Mesendoderm (in vitro differentiated cells): ENCODE results near the gene FAF1.

Experiments used
- DNase-seq: peaks from one replicate; pipeline ENCODE4 v3.0.0; 2013
- H2AK5ac ChIP-seq: 2 replicates; pipeline ENCODE4 v1.6.1; 2013; ENCODE audit warnings: low read length, inconsistent platforms
- H2BK120ac ChIP-seq: 2 replicates; pipeline ENCODE4 v1.6.1; 2013; ENCODE audit warnings: low read depth, mild to moderate bottlenecking, low read length, moderate library complexity, mixed read lengths
- H2BK15ac ChIP-seq: replicated peaks from 2 replicates; pipeline ENCODE4 v1.6.1; 2013; ENCODE audit warnings: low read depth, mild to moderate bottlenecking, moderate library complexity
- H2BK5ac ChIP-seq: 2 replicates; pipeline ENCODE4 v1.6.1; 2013; ENCODE audit warnings: low read length, inconsistent platforms
- H3K18ac ChIP-seq: 2 replicates; pipeline ENCODE4 v1.6.1; 2013; ENCODE audit warnings: mild to moderate bottlenecking, low read length, mixed read lengths
- H3K23ac ChIP-seq: one replicate; pipeline ENCODE4 v1.6.1; 2013; ENCODE audit warnings: low read length
- H3K27ac ChIP-seq: 2 replicates; pipeline ENCODE4 v1.5.1; 2013; ENCODE audit warnings: low read depth, mild to moderate bottlenecking, inconsistent platforms, low read length, moderate library complexity
- H3K27me3 ChIP-seq: 2 replicates; pipeline ENCODE4 v1.6.1; 2013; ENCODE audit warnings: low read length, control low read depth, mild to moderate bottlenecking, inconsistent platforms; ENCODE audit not compliant: insufficient read depth, poor library complexity
- H3K36me3 ChIP-seq: 2 replicates; pipeline ENCODE4 v1.6.1; 2013; ENCODE audit warnings: low read length, inconsistent platforms; ENCODE audit not compliant: control insufficient read depth, insufficient read depth
- H3K4ac ChIP-seq: one replicate; pipeline ENCODE4 v1.6.1; 2013; ENCODE audit warnings: low read depth, mild to moderate bottlenecking, low read length, moderate library complexity
- H3K4me1 ChIP-seq: 2 replicates; pipeline ENCODE4 v1.6.1; 2013; ENCODE audit warnings: low read depth, low read length, inconsistent platforms; ENCODE audit not compliant: control insufficient read depth
- H3K4me2 ChIP-seq: 2 replicates; pipeline ENCODE4 v1.6.1; 2013; ENCODE audit warnings: low read length
- H3K4me3 ChIP-seq: 2 replicates; pipeline ENCODE4 v1.5.1; 2013; ENCODE audit warnings: mild to moderate bottlenecking, low read length
- H3K56ac ChIP-seq: one replicate; pipeline ENCODE4 v1.6.1; 2013; ENCODE audit warnings: low read length
- H3K79me1 ChIP-seq: 2 replicates; pipeline ENCODE4 v1.6.1; 2013; ENCODE audit warnings: low read length, inconsistent platforms
- H3K79me2 ChIP-seq: 2 replicates; pipeline ENCODE4 v1.6.1; 2013; ENCODE audit warnings: mild to moderate bottlenecking, low read length; ENCODE audit not compliant: control insufficient read depth, insufficient read depth
- H3K9ac ChIP-seq: 2 replicates; pipeline ENCODE4 v1.6.1; 2013; ENCODE audit warnings: low read length, inconsistent platforms
- H4K5ac ChIP-seq: one replicate; pipeline ENCODE4 v1.6.1; 2013; ENCODE audit warnings: low read length
- H4K8ac ChIP-seq: one replicate; pipeline ENCODE4 v1.6.1; 2013; ENCODE audit warnings: low read depth, mild to moderate bottlenecking, control low read depth, low read length, moderate library complexity
- WGBS: extraction: QIAGEN DNeasy Blood & Tissue Kit; methylation state at CpG from one replicate; pipeline ENCODE4 v1.1.7; 2013; ENCODE audit warnings: low lambda C conversion rate, missing lambda C conversion rate; ENCODE audit not compliant: insufficient coverage; ENCODE audit errors: extremely low coverage; 5-methylcytosine and 5-hydroxymethylcytosine counted together

Gene FAF1

GRCh38 chr1:50921029-50921428 is 39.0 kb downstream of the FAF1 start:
- Histone ChIP-seq H4K5ac (no peak overlapping the region), H2BK15ac (no peak overlapping the region), H3K79me1 (peaks cover 7% of the 10 kb centered on the region), H3K27ac (no peak overlapping the region), H3K4me1 (no peaks in the 10 kb centered on the region), H3K4ac (no peak overlapping the region), H3K27me3 (no peaks in the 10 kb centered on the region), H2BK5ac (no peak overlapping the region), H2AK5ac (no peak overlapping the region), H4K8ac (no peak overlapping the region), H3K23ac (no peak overlapping the region), H2BK120ac (no peak overlapping the region), H3K56ac (no peak overlapping the region), H3K4me2 (no peak overlapping the region), H3K9ac (no peak overlapping the region), H3K4me3 (no peak overlapping the region), H3K36me3 (no peaks in the 10 kb centered on the region), H3K79me2 (peaks cover 16% of the 10 kb centered on the region), H3K18ac (no peak overlapping the region)
- DNase-seq: no peak
- no CpG with 5 or more reads among the region's 4 CpGs for WGBS

GRCh38 chr1:50920409-50920808 is 39.7 kb downstream of the FAF1 start:
- no peak overlapping the region for H3K27ac ChIP-seq
- no peak overlapping the region for H3K56ac ChIP-seq
- H3K4me3 ChIP-seq: no peak overlapping the region
- DNase-seq: no peak
- H3K23ac ChIP-seq: no peak overlapping the region
- no peak overlapping the region for H3K4ac ChIP-seq
- H2BK5ac ChIP-seq: no peak overlapping the region
- no CpG with 5 or more reads among the region's 1 CpG for whole genome bisulfite sequencing
- no peak overlapping the region for H3K18ac ChIP-seq
- H2BK120ac ChIP-seq: no peak overlapping the region
- peaks cover 7% of the 10 kb centered on the region for H3K79me1 ChIP-seq
- no peak overlapping the region for H2BK15ac ChIP-seq
- H4K5ac ChIP-seq: no peak overlapping the region
- no peak overlapping the region for H3K4me2 ChIP-seq
- no peaks in the 10 kb centered on the region for H3K4me1 ChIP-seq
- peaks cover 16% of the 10 kb centered on the region for H3K79me2 ChIP-seq
- H3K36me3 ChIP-seq: no peaks in the 10 kb centered on the region
- no peaks in the 10 kb centered on the region for H3K27me3 ChIP-seq
- no peak overlapping the region for H2AK5ac ChIP-seq
- no peak overlapping the region for H4K8ac ChIP-seq
- no peak overlapping the region for H3K9ac ChIP-seq

GRCh38 chr1:50917138-50918137 is 42.6 kb downstream of the FAF1 start:
- no peaks in the 10 kb centered on the region for H3K36me3 ChIP-seq
- DNase-seq: no peak
- H3K56ac ChIP-seq: no peak overlapping the region
- no peak overlapping the region for H2BK15ac ChIP-seq
- H3K4me3 ChIP-seq: no peak overlapping the region
- H3K27ac ChIP-seq: no peak overlapping the region
- H3K79me2 ChIP-seq: peaks cover 10% of the 10 kb centered on the region
- H3K79me1 ChIP-seq: peaks cover 7% of the 10 kb centered on the region
- no peak overlapping the region for H3K18ac ChIP-seq
- H4K8ac ChIP-seq: no peak overlapping the region
- WGBS: no CpG with 5 or more reads among the region's 4 CpGs
- no peak overlapping the region for H3K4ac ChIP-seq
- H2BK120ac ChIP-seq: no peak overlapping the region
- no peak overlapping the region for H4K5ac ChIP-seq
- no peak overlapping the region for H3K23ac ChIP-seq
- H3K4me2 ChIP-seq: no peak overlapping the region
- H3K9ac ChIP-seq: no peak overlapping the region
- no peaks in the 10 kb centered on the region for H3K27me3 ChIP-seq
- H2AK5ac ChIP-seq: no peak overlapping the region
- no peaks in the 10 kb centered on the region for H3K4me1 ChIP-seq
- no peak overlapping the region for H2BK5ac ChIP-seq

GRCh38 chr1:50915621-50916020 is 44.4 kb downstream of the FAF1 start:
- Histone ChIP-seq H3K27ac (no peak overlapping the region), H3K36me3 (no peaks in the 10 kb centered on the region), H3K4me2 (no peak overlapping the region), H3K79me2 (peaks cover 5% of the 10 kb centered on the region), H2BK120ac (no peak overlapping the region), H3K4me1 (no peaks in the 10 kb centered on the region), H3K79me1 (peaks cover 5% of the 10 kb centered on the region), H4K8ac (no peak overlapping the region), H3K4me3 (no peak overlapping the region), H3K18ac (no peak overlapping the region), H3K4ac (no peak overlapping the region), H3K23ac (no peak overlapping the region), H3K9ac (no peak overlapping the region), H4K5ac (no peak overlapping the region), H2AK5ac (no peak overlapping the region), H2BK15ac (no peak overlapping the region), H3K27me3 (no peaks in the 10 kb centered on the region), H3K56ac (no peak overlapping the region), H2BK5ac (no peak overlapping the region)
- DNase-seq: no peak
- no CpG with 5 or more reads among the region's 2 CpGs for WGBS

- Histone ChIP-seq H3K9ac (no peak overlapping the region), H3K4me3 (no peak overlapping the region)
- no CpG with 5 or more reads among the region's 1 CpG for WGBS
These were observed 46.1 kb downstream of the FAF1 start for GRCh38 chr1:50913954-50914353.

More at GRCh38 chr1:50913954-50914353, 46.1 kb downstream of the FAF1 start:
- Histone ChIP-seq H3K36me3 (no peaks in the 10 kb centered on the region), H2BK120ac (no peak overlapping the region), H3K56ac (no peak overlapping the region), H3K18ac (no peak overlapping the region), H4K5ac (no peak overlapping the region), H3K4me1 (no peaks in the 10 kb centered on the region), H3K27me3 (no peaks in the 10 kb centered on the region), H3K79me2 (peaks cover 5% of the 10 kb centered on the region), H2BK15ac (no peak overlapping the region), H3K23ac (no peak overlapping the region), H2AK5ac (no peak overlapping the region), H2BK5ac (no peak overlapping the region), H3K27ac (no peak overlapping the region), H4K8ac (no peak overlapping the region), H3K4me2 (no peak overlapping the region), H3K79me1 (peaks cover 5% of the 10 kb centered on the region), H3K4ac (no peak overlapping the region)
- no peak for DNase-seq
